GM12865 (cell line): ENCODE measurements around the gene CDH4.

ENCODE experiments used
- DNase-seq: peaks from one replicate; pipeline ENCODE4 v3.0.0; 2010; ENCODE audit warnings: low read depth
- H3K4me3 ChIP-seq: 2 replicates; pipeline ENCODE4 v1.5.1; 2011; ENCODE audit warnings: mild to moderate bottlenecking, low read depth, low read length, control low read depth
- TF ChIP-seq, protein P1 (sequence below): IDR thresholded peaks from 2 replicates; pipeline ENCODE4 v1.5.1; 2011; ENCODE audit warnings: low read length, control low read depth, low read depth, inconsistent platforms; ENCODE audit not compliant: insufficient read depth; ENCODE audit errors: missing control alignments

Gene CDH4

GRCh38 chr20:61426352-61426751, 174.3 kb downstream of the CDH4 start:
- H3K4me3 ChIP-seq, result no peak overlapping the region
- DNase-seq, result no peak
- TF ChIP-seq, protein P1, sequence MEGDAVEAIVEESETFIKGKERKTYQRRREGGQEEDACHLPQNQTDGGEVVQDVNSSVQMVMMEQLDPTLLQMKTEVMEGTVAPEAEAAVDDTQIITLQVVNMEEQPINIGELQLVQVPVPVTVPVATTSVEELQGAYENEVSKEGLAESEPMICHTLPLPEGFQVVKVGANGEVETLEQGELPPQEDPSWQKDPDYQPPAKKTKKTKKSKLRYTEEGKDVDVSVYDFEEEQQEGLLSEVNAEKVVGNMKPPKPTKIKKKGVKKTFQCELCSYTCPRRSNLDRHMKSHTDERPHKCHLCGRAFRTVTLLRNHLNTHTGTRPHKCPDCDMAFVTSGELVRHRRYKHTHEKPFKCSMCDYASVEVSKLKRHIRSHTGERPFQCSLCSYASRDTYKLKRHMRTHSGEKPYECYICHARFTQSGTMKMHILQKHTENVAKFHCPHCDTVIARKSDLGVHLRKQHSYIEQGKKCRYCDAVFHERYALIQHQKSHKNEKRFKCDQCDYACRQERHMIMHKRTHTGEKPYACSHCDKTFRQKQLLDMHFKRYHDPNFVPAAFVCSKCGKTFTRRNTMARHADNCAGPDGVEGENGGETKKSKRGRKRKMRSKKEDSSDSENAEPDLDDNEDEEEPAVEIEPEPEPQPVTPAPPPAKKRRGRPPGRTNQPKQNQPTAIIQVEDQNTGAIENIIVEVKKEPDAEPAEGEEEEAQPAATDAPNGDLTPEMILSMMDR, result no peak

- no peak for DNase-seq
Observed at GRCh38 chr20:61429458-61430227, 177.6 kb downstream of the CDH4 start.

GRCh38 chr20:61430228-61430624, 178.2 kb downstream of the CDH4 start:
- H3K4me3 ChIP-seq, result no peak overlapping the region
- no peak for DNase-seq

More at GRCh38 chr20:61429458-61430227, 177.6 kb downstream of the CDH4 start:
- TF ChIP-seq, protein P1, result no peak
- no peak overlapping the region for H3K4me3 ChIP-seq

DNA sequence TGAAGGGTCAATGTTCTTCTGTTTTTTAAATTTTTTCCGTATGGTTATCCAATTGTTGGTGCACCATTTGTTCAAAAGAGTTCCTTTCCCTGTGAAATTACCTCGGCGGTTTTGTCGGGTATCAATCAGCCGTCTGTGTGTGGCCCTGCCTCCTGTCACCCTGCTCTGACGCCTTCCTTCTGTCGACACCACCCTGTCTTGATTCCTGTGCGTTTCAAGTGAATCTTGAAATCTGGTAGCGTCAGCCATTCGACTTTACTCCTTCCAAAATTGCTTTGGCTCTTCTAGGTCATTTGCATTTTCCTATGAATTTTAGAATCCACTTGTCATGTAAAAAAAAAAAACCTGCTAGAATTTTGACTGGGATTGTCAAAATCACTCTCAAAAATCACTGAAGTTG, 181.1 kb downstream of the CDH4 start:
- no peak overlapping the region for H3K4me3 ChIP-seq
- TF ChIP-seq, protein P1, result no peak
- no peak for DNase-seq

More at GRCh38 chr20:61430228-61430624, 178.2 kb downstream of the CDH4 start:
- TF ChIP-seq, protein P1, result no peak

GRCh38 chr20:61433816-61434215, 181.8 kb downstream of the CDH4 start:
- TF ChIP-seq, protein P1, result no peak
- no peak overlapping the region for H3K4me3 ChIP-seq
- DNase-seq, result no peak

DNA sequence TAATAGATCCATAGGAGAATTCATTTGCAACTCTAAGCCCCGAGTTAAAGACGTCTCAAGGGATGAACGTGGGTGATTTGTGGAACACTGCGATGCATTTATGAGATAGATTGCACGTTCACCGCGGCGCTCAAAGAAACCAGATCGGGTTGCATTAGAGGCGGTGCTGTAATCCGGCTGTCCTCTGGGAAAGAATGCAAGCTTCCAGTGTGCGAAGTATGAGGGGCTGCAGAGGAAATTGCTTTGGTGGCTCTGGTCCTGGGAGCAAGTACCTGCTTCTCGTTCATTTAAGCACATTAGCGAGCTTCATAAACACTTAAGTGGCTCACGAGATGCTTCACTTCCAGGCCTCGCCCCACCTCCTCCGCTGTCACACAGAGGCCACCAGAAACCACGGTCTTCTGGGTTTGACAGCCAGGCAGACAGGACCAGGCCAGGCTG, 182.3 kb downstream of the CDH4 start:
- DNase-seq, result no peak
- H3K4me3 ChIP-seq, result no peak overlapping the region
- TF ChIP-seq, protein P1, result no peak
